ENCODE data around the gene MPPED1.

MPPED1 gene

GRCh38 chr22:43493297-43493696, 81.5 kb downstream of the MPPED1 start:
- no peak overlapping the region for H3K4me2 ChIP-seq (ENCODE audit: low read depth, low read length, poor library complexity, severe bottlenecking)
- no peak overlapping the region for H2AFZ ChIP-seq (ENCODE audit: low read depth, low read length, severe bottlenecking)
- H3K4me3 ChIP-seq (ENCODE audit: insufficient read depth, low read length, poor library complexity, severe bottlenecking), result no peak overlapping the region
- no peaks in the 10 kb centered on the region for H4K20me1 ChIP-seq (ENCODE audit: low read depth, low read length)
- H3F3A ChIP-seq (ENCODE audit: insufficient read depth), result no peaks in the 10 kb centered on the region
- no peaks in the 10 kb centered on the region for H3K9me2 ChIP-seq (replicated peaks; ENCODE audit: insufficient read depth, low read length)
- no peaks in the 10 kb centered on the region for H3K79me2 ChIP-seq (ENCODE audit: insufficient read depth, low read length)
- H3K9me3 ChIP-seq (ENCODE audit: insufficient read depth, low read length), result no peaks in the 10 kb centered on the region
- no peak overlapping the region for H3K9ac ChIP-seq (ENCODE audit: low read length)
- no peaks in the 10 kb centered on the region for H3K36me3 ChIP-seq (ENCODE audit: low read length)
- H3K27ac ChIP-seq (ENCODE audit: low read depth, low read length), result no peak overlapping the region
- H3K27me3 ChIP-seq (ENCODE audit: low read length), result no peaks in the 10 kb centered on the region
- TF ChIP-seq EZH2phosphoT487 (conservative IDR thresholded peaks at IDR 0.05; ENCODE audit: low read length) (no peak), CTCF (IDR thresholded peaks at IDR 0.05; ENCODE audit: insufficient read depth, low read length, poor library complexity, severe bottlenecking) (no peak)

DNA sequence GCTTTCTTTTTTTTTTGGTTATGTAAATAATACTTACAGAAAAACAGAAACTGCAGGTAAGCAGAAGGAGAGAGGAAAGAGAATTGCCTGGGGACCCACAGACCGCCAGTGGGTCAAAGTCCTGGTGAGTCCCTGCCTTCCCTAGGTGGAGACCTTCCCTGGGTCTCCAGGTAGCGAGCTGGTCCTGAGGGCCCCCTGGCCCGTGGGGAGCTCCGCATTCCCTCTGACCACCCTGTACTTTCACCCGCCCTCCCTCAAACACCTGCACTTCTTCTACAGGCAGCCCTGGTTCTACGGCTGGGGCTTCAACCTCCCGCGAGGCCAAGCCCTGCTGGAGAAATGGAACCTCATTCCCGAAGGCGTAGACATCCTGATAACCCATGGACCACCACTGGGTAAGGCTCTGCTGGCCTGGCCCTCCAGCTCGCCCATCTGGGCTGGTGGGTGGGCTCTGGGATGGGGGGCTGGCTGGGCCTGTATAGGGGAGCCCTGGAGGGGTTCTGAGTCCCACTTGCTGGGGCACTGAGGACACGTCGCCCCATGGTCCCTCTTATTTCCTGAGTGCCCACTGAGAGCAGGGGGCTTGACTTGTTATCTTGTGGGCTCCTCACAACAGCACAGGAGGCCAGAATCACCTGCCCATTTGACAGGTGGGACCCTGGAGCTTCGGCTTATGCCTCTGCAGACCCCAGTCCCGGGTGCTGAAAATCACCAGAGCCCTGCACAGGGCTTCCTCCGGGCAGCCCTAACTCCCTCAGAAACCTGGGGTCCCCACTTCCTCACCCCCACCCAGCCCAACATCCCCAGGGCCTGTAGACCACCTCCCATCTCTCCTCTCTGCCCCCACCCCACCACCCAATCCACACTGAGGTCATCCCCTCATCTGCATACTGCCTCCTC, 86.4 kb downstream of the MPPED1 start:
- H2AFZ ChIP-seq (ENCODE audit: low read depth, low read length, severe bottlenecking), result no peak overlapping the region
- H3F3A ChIP-seq (ENCODE audit: insufficient read depth), result no peaks in the 10 kb centered on the region
- no peak for TF ChIP-seq EZH2phosphoT487 (conservative IDR thresholded peaks at IDR 0.05; ENCODE audit: low read length)
- no peak for TF ChIP-seq CTCF (IDR thresholded peaks at IDR 0.05; ENCODE audit: insufficient read depth, low read length, poor library complexity, severe bottlenecking)
- no peaks in the 10 kb centered on the region for H3K9me3 ChIP-seq (ENCODE audit: insufficient read depth, low read length)
- no peak overlapping the region for H3K4me2 ChIP-seq (ENCODE audit: low read depth, low read length, poor library complexity, severe bottlenecking)
- H3K36me3 ChIP-seq (ENCODE audit: low read length), result no peaks in the 10 kb centered on the region
- H3K4me3 ChIP-seq (ENCODE audit: insufficient read depth, low read length, poor library complexity, severe bottlenecking), result no peak overlapping the region
- no peaks in the 10 kb centered on the region for H3K9me2 ChIP-seq (replicated peaks; ENCODE audit: insufficient read depth, low read length)
- no peaks in the 10 kb centered on the region for H4K20me1 ChIP-seq (ENCODE audit: low read depth, low read length)
- no peak overlapping the region for H3K27ac ChIP-seq (ENCODE audit: low read depth, low read length)
- no peaks in the 10 kb centered on the region for H3K27me3 ChIP-seq (ENCODE audit: low read length)
- H3K9ac ChIP-seq (ENCODE audit: low read length), result no peak overlapping the region
- no peaks in the 10 kb centered on the region for H3K79me2 ChIP-seq (ENCODE audit: insufficient read depth, low read length)

DNA sequence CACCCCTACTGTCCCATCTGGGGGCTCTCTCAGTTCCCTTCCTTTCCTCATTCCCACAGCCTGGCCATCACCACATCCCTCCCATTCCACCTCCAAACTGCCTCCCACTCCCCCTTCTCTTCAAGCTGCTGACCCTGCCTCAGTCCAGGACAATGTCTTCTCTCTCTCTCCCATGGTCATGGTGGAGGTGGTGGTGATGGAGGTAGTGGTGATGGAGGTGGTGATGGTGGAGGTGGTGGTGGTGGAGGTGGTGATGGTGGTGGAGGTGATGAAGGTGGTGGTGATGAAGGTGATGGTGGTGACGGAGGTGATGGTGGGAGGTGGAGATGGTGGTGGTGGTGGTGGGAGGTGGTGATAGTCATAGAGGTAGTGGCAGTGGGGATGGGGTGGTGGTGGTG, 87.0 kb downstream of the MPPED1 start:
- Histone ChIP-seq H2AFZ (ENCODE audit: low read depth, low read length, severe bottlenecking) (no peak overlapping the region), H3K9me2 (replicated peaks; ENCODE audit: insufficient read depth, low read length) (no peaks in the 10 kb centered on the region), H3K4me2 (ENCODE audit: low read depth, low read length, poor library complexity, severe bottlenecking) (no peak overlapping the region), H3K36me3 (ENCODE audit: low read length) (no peaks in the 10 kb centered on the region), H4K20me1 (ENCODE audit: low read depth, low read length) (no peaks in the 10 kb centered on the region), H3K79me2 (ENCODE audit: insufficient read depth, low read length) (no peaks in the 10 kb centered on the region), H3K27me3 (ENCODE audit: low read length) (no peaks in the 10 kb centered on the region), H3F3A (ENCODE audit: insufficient read depth) (no peaks in the 10 kb centered on the region), H3K4me3 (ENCODE audit: insufficient read depth, low read length, poor library complexity, severe bottlenecking) (no peak overlapping the region), H3K9ac (ENCODE audit: low read length) (no peak overlapping the region), H3K27ac (ENCODE audit: low read depth, low read length) (no peak overlapping the region), H3K9me3 (ENCODE audit: insufficient read depth, low read length) (no peaks in the 10 kb centered on the region)
- TF ChIP-seq EZH2phosphoT487 (conservative IDR thresholded peaks at IDR 0.05; ENCODE audit: low read length) (no peak), CTCF (IDR thresholded peaks at IDR 0.05; ENCODE audit: insufficient read depth, low read length, poor library complexity, severe bottlenecking) (no peak)

All from SU-DHL-6 (cell line).